Stimulated activated effector memory CD8-positive, alpha-beta T cell treated with anti-CD3 and anti-CD28 coated beads, Interleukin-12 subunit alpha, Interleukin-12 subunit beta, amount 100 ng/mL, for 72 hours (primary cell): Measurements from ENCODE around the gene SPATA13.
"Not testable (repeated sequence)": the region's sequence is repeated elsewhere in the genome, so short reads cannot be mapped to it uniquely, and the experiment has no call there.

Experiments used
- ATAC-seq: fragments of 150-1000 bp; cut with Tn5 transposase; 2 replicates; pipeline ENCODE4 v1.10.0; 2021
- DNase-seq, 2 donors: peaks; one replicate each; pipeline ENCODE4 v3.0.0; 2021 to 2022; ENCODE audit warnings: low spot score in 2 of 2
- H3K27ac Mint-ChIP-seq: one replicate; pipeline ENCODE4 v1.8.0; 2022; ENCODE audit warnings: mild to moderate bottlenecking, mixed read lengths
- H3K36me3 Mint-ChIP-seq: one replicate; pipeline ENCODE4 v1.8.0; 2022; ENCODE audit warnings: mild to moderate bottlenecking, mixed read lengths
- H3K4me1 Mint-ChIP-seq: one replicate; pipeline ENCODE4 v1.8.0; 2022; ENCODE audit warnings: mixed read lengths
- H3K4me3 Mint-ChIP-seq: one replicate; pipeline ENCODE4 v1.8.0; 2022; ENCODE audit warnings: mild to moderate bottlenecking, mixed read lengths
- H3K9me3 Mint-ChIP-seq: one replicate; pipeline ENCODE4 v1.8.0; 2022; ENCODE audit warnings: mixed read lengths

The SPATA13 gene

DNA sequence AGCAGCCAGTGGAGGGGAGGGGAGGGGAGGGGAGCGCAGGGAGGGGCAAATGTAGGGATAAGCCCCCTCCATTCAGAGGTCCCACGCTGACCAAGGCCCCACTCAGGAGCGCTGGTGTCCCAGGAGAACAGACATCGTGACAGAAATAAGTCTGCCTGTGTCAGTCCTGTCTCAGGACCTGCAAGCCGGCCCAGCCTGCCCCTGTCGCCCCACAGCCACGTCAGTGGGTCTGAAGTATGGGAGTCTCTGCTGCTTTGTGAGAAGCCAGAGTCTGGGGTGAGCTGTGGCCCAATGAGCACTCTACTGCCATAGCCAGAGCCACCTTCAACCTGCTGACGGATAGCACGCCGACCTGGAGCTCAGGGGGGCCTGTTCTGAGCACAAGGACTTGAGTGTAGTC, 157.3 kb downstream of the SPATA13 start:
- DNase-seq, H3K36me3 Mint-ChIP-seq, ATAC-seq, H3K27ac Mint-ChIP-seq, H3K9me3 Mint-ChIP-seq, H3K4me3 Mint-ChIP-seq, H3K4me1 Mint-ChIP-seq: not testable (repeated sequence)

DNA sequence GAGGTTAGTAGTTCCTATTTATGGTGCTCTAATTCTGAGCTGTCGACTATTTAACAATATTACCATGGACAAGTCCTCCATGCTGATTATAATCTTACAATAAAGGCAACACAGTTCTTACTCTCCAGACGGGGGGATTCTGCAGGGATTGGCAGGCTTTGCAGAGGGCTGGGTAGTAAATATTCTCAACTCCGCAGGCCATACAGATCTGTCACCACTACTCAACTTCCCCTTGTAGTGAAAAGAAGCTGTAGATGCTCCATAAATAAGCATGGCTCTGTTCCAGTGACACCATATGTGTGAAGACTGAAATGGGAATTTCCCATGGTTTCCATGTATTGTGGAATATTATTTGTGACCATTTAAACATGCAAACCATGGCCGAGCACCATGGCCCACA, 158.4 kb downstream of the SPATA13 start:
- not testable (repeated sequence) for H3K27ac Mint-ChIP-seq, H3K4me1 Mint-ChIP-seq, ATAC-seq, H3K36me3 Mint-ChIP-seq, H3K4me3 Mint-ChIP-seq, DNase-seq, H3K9me3 Mint-ChIP-seq

- not testable (repeated sequence) for H3K27ac Mint-ChIP-seq, H3K36me3 Mint-ChIP-seq, DNase-seq, ATAC-seq, H3K9me3 Mint-ChIP-seq, H3K4me1 Mint-ChIP-seq, H3K4me3 Mint-ChIP-seq
Observed at GRCh38 chr13:24319641-24320040, 159.1 kb downstream of the SPATA13 start.

GRCh38 chr13:24321416-24321815, 160.9 kb downstream of the SPATA13 start:
- H3K4me1 Mint-ChIP-seq, ATAC-seq, H3K9me3 Mint-ChIP-seq, H3K36me3 Mint-ChIP-seq, DNase-seq, H3K27ac Mint-ChIP-seq, H3K4me3 Mint-ChIP-seq: not testable (repeated sequence)

GRCh38 chr13:24322470-24322869, 161.9 kb downstream of the SPATA13 start:
- not testable (repeated sequence) for ATAC-seq, H3K9me3 Mint-ChIP-seq, H3K4me3 Mint-ChIP-seq, H3K4me1 Mint-ChIP-seq, H3K36me3 Mint-ChIP-seq, DNase-seq, H3K27ac Mint-ChIP-seq

- DNase-seq, result no peak
- H3K27ac Mint-ChIP-seq, result no peak overlapping the region
- H3K4me3 Mint-ChIP-seq, result no peak overlapping the region
- no peak for ATAC-seq
- H3K4me1 Mint-ChIP-seq, result no peaks in the 10 kb centered on the region
- no peaks in the 10 kb centered on the region for H3K36me3 Mint-ChIP-seq
- H3K9me3 Mint-ChIP-seq, result no peaks in the 10 kb centered on the region
Observed at GRCh38 chr13:24323036-24323738, 162.7 kb downstream of the SPATA13 start.

GRCh38 chr13:24323739-24324075, 163.2 kb downstream of the SPATA13 start:
- H3K4me1 Mint-ChIP-seq, result no peaks in the 10 kb centered on the region
- no peak overlapping the region for H3K4me3 Mint-ChIP-seq
- no peaks in the 10 kb centered on the region for H3K36me3 Mint-ChIP-seq
- ATAC-seq (no peak), DNase-seq (no peak)
- H3K9me3 Mint-ChIP-seq, result no peaks in the 10 kb centered on the region
- H3K27ac Mint-ChIP-seq, result no peak overlapping the region

- not testable (repeated sequence) for H3K36me3 Mint-ChIP-seq, DNase-seq, ATAC-seq, H3K9me3 Mint-ChIP-seq, H3K27ac Mint-ChIP-seq, H3K4me1 Mint-ChIP-seq, H3K4me3 Mint-ChIP-seq
Observed at GRCh38 chr13:24327598-24327997, 167.1 kb downstream of the SPATA13 start.

DNA sequence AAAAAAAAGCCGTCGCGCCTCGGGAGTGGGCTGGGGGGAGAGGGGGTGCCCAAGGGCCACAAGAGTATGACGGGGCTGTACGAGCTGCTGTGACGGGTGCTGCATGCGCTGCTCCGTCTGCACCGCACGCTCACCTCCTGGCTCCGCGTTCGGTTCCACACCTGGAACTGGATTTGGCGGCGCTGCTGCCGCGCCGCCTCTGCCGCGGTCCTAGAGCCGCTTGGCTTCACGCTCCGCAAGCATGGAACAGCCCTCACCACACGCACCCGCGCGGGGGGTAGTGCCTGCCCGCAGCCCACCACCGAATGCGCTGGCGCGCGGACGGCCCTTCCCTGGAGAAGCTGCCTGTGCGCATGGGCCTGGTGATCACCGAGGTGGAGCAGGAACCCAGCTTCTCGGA, 167.6 kb downstream of the SPATA13 start:
- H3K9me3 Mint-ChIP-seq, result no peaks in the 10 kb centered on the region
- DNase-seq (no peak), ATAC-seq (peak; percentile 16)
- no peaks in the 10 kb centered on the region for H3K4me1 Mint-ChIP-seq
- no peak overlapping the region for H3K27ac Mint-ChIP-seq
- H3K36me3 Mint-ChIP-seq, result no peaks in the 10 kb centered on the region
- no peak overlapping the region for H3K4me3 Mint-ChIP-seq

- no peaks in the 10 kb centered on the region for H3K9me3 Mint-ChIP-seq
- H3K27ac Mint-ChIP-seq, result no peak overlapping the region
- ATAC-seq, result no peak
- no peak for DNase-seq
- H3K4me3 Mint-ChIP-seq, result no peak overlapping the region
- H3K36me3 Mint-ChIP-seq, result no peaks in the 10 kb centered on the region
- peaks cover 5% of the 10 kb centered on the region for H3K4me1 Mint-ChIP-seq
Observed at GRCh38 chr13:24338721-24339120, 178.2 kb downstream of the SPATA13 start.

- DNase-seq (no peak), ATAC-seq (no peak)
- Mint-ChIP-seq H3K27ac (no peak overlapping the region), H3K36me3 (no peaks in the 10 kb centered on the region), H3K9me3 (no peaks in the 10 kb centered on the region), H3K4me3 (no peak overlapping the region), H3K4me1 (peaks cover 5% of the 10 kb centered on the region)
Observed at GRCh38 chr13:24339937-24340607, 179.6 kb downstream of the SPATA13 start.

DNA sequence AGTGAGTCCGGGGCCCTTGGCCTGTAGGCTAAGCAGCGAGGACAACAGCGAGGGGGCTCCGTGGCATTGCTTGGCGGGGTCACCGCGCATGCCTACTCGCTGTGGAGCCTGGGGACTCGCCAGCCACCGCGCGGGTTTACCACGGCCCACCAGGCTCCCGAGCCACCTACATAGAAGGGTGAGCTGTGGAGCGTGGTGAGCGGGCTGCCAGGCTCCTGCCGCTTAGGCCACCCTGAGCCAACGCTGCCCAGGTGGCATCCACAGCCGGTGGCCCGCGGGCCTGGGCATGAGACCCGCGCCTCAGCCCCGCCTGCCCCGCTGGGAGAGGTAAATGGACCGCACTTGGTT, 180.1 kb downstream of the SPATA13 start:
- ATAC-seq, result no peak
- no peaks in the 10 kb centered on the region for H3K36me3 Mint-ChIP-seq
- no peak overlapping the region for H3K4me3 Mint-ChIP-seq
- H3K27ac Mint-ChIP-seq, result no peak overlapping the region
- no peaks in the 10 kb centered on the region for H3K9me3 Mint-ChIP-seq
- DNase-seq, result no peak
- peaks cover 5% of the 10 kb centered on the region for H3K4me1 Mint-ChIP-seq

DNA sequence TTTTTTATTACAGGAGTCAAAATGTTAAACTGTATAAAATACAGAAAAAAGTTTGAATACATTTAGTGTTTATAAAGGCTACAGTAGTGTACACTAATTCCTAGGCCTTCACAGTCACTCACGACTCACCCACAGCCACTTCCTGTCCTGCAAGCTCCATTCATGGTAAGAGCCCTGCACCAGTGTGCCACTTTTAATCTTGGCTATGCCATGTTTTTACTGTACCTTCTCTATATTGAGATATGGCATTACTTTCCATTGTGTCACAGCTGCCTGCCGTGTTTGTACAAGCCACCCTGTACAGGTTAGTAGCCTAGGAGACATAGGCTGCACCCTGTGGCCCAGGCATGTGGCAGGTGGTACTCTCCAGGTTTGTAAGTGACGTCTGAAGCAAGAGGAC, 180.9 kb downstream of the SPATA13 start:
- ATAC-seq (peak; percentile 58), DNase-seq (no peak)
- Mint-ChIP-seq H3K4me3 (no peak overlapping the region), H3K9me3 (no peaks in the 10 kb centered on the region), H3K4me1 (peaks cover 5% of the 10 kb centered on the region), H3K27ac (no peak overlapping the region), H3K36me3 (no peaks in the 10 kb centered on the region)

DNA sequence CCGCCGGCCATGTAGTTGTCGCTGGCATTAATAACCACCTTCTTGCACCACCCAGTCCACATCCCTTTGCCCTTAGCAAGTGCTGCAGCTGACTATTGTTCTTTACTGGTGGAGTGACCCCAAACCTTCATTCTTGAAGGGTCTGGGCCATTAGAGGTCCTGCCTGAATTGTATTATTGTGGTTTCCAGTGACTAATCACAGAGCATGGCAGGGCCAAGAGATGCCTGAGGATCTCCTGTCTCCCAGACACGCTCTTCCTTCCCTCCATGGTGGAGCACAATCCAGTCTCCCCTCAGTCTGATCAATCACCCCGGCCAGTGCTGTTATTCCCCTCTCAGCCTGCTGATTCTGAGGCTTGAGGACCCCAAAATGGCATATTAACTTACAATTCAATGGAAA, 187.9 kb downstream of the SPATA13 start:
- no peaks in the 10 kb centered on the region for H3K4me1 Mint-ChIP-seq
- no peaks in the 10 kb centered on the region for H3K9me3 Mint-ChIP-seq
- H3K4me3 Mint-ChIP-seq, result no peak overlapping the region
- ATAC-seq, result no peak
- H3K36me3 Mint-ChIP-seq, result no peaks in the 10 kb centered on the region
- DNase-seq, result no peak
- no peak overlapping the region for H3K27ac Mint-ChIP-seq

GRCh38 chr13:24348797-24349515, 188.4 kb downstream of the SPATA13 start:
- no peaks in the 10 kb centered on the region for H3K9me3 Mint-ChIP-seq

More at GRCh38 chr13:24348797-24349515, 188.4 kb downstream of the SPATA13 start:
- ATAC-seq (no peak), DNase-seq (no peak)
- no peaks in the 10 kb centered on the region for H3K36me3 Mint-ChIP-seq
- H3K27ac Mint-ChIP-seq, result no peak overlapping the region
- H3K4me3 Mint-ChIP-seq, result no peak overlapping the region
- H3K4me1 Mint-ChIP-seq, result no peaks in the 10 kb centered on the region
